ENCODE data around the gene IL1A. TPM values are rescaled to one million over a fixed set of nuclear protein-coding genes. Genes with fewer than 3 reads are reported as not detected.

The IL1A gene
- polyA plus RNA-seq, 2 donors = 17.4 to 30.0 TPM

GRCh38 chr2:112772322-112772721, 12.0 kb downstream of the IL1A start:
- no peaks in the 10 kb centered on the region for H3K36me3 ChIP-seq (ENCODE audit: control insufficient read depth in 2 of 2, insufficient read depth in 2 of 2, low read length in 1 of 2)
- no peaks in the 10 kb centered on the region for H3K9me3 ChIP-seq (ENCODE audit: control insufficient read depth in 2 of 2, insufficient read depth in 1 of 2, low read depth in 1 of 2, low read length in 1 of 2)
- no peaks in the 10 kb centered on the region for H3K4me1 ChIP-seq (ENCODE audit: control insufficient read depth in 2 of 2, insufficient read depth in 2 of 2, low read length in 1 of 2)
- H3K4me3 ChIP-seq (ENCODE audit: low read depth in 1 of 2, low read length in 2 of 2) = no peak overlapping the region
- H3K27ac ChIP-seq (ENCODE audit: low read depth in 2 of 2, low read length in 1 of 2) = no peak overlapping the region
- H3K27me3 ChIP-seq (ENCODE audit: control insufficient read depth in 1 of 2, insufficient read depth in 2 of 2, low read length in 2 of 2) = no peaks in the 10 kb centered on the region
- 75 to 78% methylated on average over 4 of the region's 4 CpGs for WGBS, 2 donors

- Histone ChIP-seq H3K27me3 (ENCODE audit: control insufficient read depth in 1 of 2, insufficient read depth in 2 of 2, low read length in 2 of 2) (no peaks in the 10 kb centered on the region), H3K4me1 (ENCODE audit: control insufficient read depth in 2 of 2, insufficient read depth in 2 of 2, low read length in 1 of 2) (no peaks in the 10 kb centered on the region), H3K27ac (ENCODE audit: low read depth in 2 of 2, low read length in 1 of 2) (no peak overlapping the region), H3K4me3 (ENCODE audit: low read depth in 1 of 2, low read length in 2 of 2) (no peak overlapping the region), H3K36me3 (ENCODE audit: control insufficient read depth in 2 of 2, insufficient read depth in 2 of 2, low read length in 1 of 2) (no peaks in the 10 kb centered on the region), H3K9me3 (ENCODE audit: control insufficient read depth in 2 of 2, insufficient read depth in 1 of 2, low read depth in 1 of 2, low read length in 1 of 2) (no peaks in the 10 kb centered on the region)
- WGBS, 2 donors = 30 to 44% methylated on average over 1 of the region's 1 CpG
These were observed 15.9 kb downstream of the IL1A start for GRCh38 chr2:112768432-112768831.

- Histone ChIP-seq H3K9me3 (ENCODE audit: control insufficient read depth in 2 of 2, insufficient read depth in 1 of 2, low read depth in 1 of 2, low read length in 1 of 2) (no peaks in the 10 kb centered on the region), H3K27me3 (ENCODE audit: control insufficient read depth in 1 of 2, insufficient read depth in 2 of 2, low read length in 2 of 2) (no peaks in the 10 kb centered on the region), H3K4me1 (ENCODE audit: control insufficient read depth in 2 of 2, insufficient read depth in 2 of 2, low read length in 1 of 2) (no peaks in the 10 kb centered on the region), H3K4me3 (ENCODE audit: low read depth in 1 of 2, low read length in 2 of 2) (peak overlapping the region in 1 of 2 donors; percentile 31), H3K36me3 (ENCODE audit: control insufficient read depth in 2 of 2, insufficient read depth in 2 of 2, low read length in 1 of 2) (no peaks in the 10 kb centered on the region), H3K27ac (ENCODE audit: low read depth in 2 of 2, low read length in 1 of 2) (peak overlapping the region; percentile 41 to 60)
- WGBS, 2 donors = 49 to 55% methylated on average over 6 of the region's 6 CpGs
These were observed 16.5 kb downstream of the IL1A start for GRCh38 chr2:112767693-112768330.

GRCh38 chr2:112765251-112765650, 19.0 kb downstream of the IL1A start:
- no peaks in the 10 kb centered on the region for H3K36me3 ChIP-seq (ENCODE audit: control insufficient read depth in 2 of 2, insufficient read depth in 2 of 2, low read length in 1 of 2)
- H3K27me3 ChIP-seq (ENCODE audit: control insufficient read depth in 1 of 2, insufficient read depth in 2 of 2, low read length in 2 of 2) = no peaks in the 10 kb centered on the region
- H3K4me3 ChIP-seq (ENCODE audit: low read depth in 1 of 2, low read length in 2 of 2) = peak overlapping the region in 1 of 2 donors; percentile 89
- no peaks in the 10 kb centered on the region for H3K4me1 ChIP-seq (ENCODE audit: control insufficient read depth in 2 of 2, insufficient read depth in 2 of 2, low read length in 1 of 2)
- H3K27ac ChIP-seq (ENCODE audit: low read depth in 2 of 2, low read length in 1 of 2) = no peak overlapping the region
- no peaks in the 10 kb centered on the region for H3K9me3 ChIP-seq (ENCODE audit: control insufficient read depth in 2 of 2, insufficient read depth in 1 of 2, low read depth in 1 of 2, low read length in 1 of 2)
- 39 to 65% methylated on average over 4 of the region's 4 CpGs for WGBS, 2 donors

GRCh38 chr2:112764071-112765044, 19.9 kb downstream of the IL1A start, which contains the start of gene CKAP2L:
TSS of gene CKAP2L (minus strand) at chr2:112764609. CDS start at chr2:112764598, 11 bp downstream.
- Histone ChIP-seq H3K27ac (ENCODE audit: low read depth in 2 of 2, low read length in 1 of 2) (peak within 1 kb of the TSS; percentile 69 to 71), H3K27me3 (ENCODE audit: control insufficient read depth in 1 of 2, insufficient read depth in 2 of 2, low read length in 2 of 2) (no peaks in the 10 kb centered on the region), H3K36me3 (ENCODE audit: control insufficient read depth in 2 of 2, insufficient read depth in 2 of 2, low read length in 1 of 2) (no peaks in the 10 kb centered on the region), H3K9me3 (ENCODE audit: control insufficient read depth in 2 of 2, insufficient read depth in 1 of 2, low read depth in 1 of 2, low read length in 1 of 2) (no peaks in the 10 kb centered on the region), H3K4me1 (ENCODE audit: control insufficient read depth in 2 of 2, insufficient read depth in 2 of 2, low read length in 1 of 2) (no peaks in the 10 kb centered on the region), H3K4me3 (ENCODE audit: low read depth in 1 of 2, low read length in 2 of 2) (peak within 1 kb of the TSS; percentile 85 to 89)
- WGBS, 2 donors = 0 to 1% methylated on average over 76 to 79 of the region's 79 CpGs

GRCh38 chr2:112762276-112762675, 22.0 kb downstream of the IL1A start:
- no peaks in the 10 kb centered on the region for H3K4me1 ChIP-seq (ENCODE audit: control insufficient read depth in 2 of 2, insufficient read depth in 2 of 2, low read length in 1 of 2)
- no peak overlapping the region for H3K4me3 ChIP-seq (ENCODE audit: low read depth in 1 of 2, low read length in 2 of 2)
- no peak overlapping the region for H3K27ac ChIP-seq (ENCODE audit: low read depth in 2 of 2, low read length in 1 of 2)
- no peaks in the 10 kb centered on the region for H3K9me3 ChIP-seq (ENCODE audit: control insufficient read depth in 2 of 2, insufficient read depth in 1 of 2, low read depth in 1 of 2, low read length in 1 of 2)
- WGBS, 2 donors = 92 to 94% methylated on average over 4 of the region's 4 CpGs
- H3K27me3 ChIP-seq (ENCODE audit: control insufficient read depth in 1 of 2, insufficient read depth in 2 of 2, low read length in 2 of 2) = no peaks in the 10 kb centered on the region
- H3K36me3 ChIP-seq (ENCODE audit: control insufficient read depth in 2 of 2, insufficient read depth in 2 of 2, low read length in 1 of 2) = no peaks in the 10 kb centered on the region

GRCh38 chr2:112760149-112760548, 24.1 kb downstream of the IL1A start:
- Histone ChIP-seq H3K27me3 (ENCODE audit: control insufficient read depth in 1 of 2, insufficient read depth in 2 of 2, low read length in 2 of 2) (no peaks in the 10 kb centered on the region), H3K27ac (ENCODE audit: low read depth in 2 of 2, low read length in 1 of 2) (no peak overlapping the region), H3K4me1 (ENCODE audit: control insufficient read depth in 2 of 2, insufficient read depth in 2 of 2, low read length in 1 of 2) (no peaks in the 10 kb centered on the region), H3K36me3 (ENCODE audit: control insufficient read depth in 2 of 2, insufficient read depth in 2 of 2, low read length in 1 of 2) (no peaks in the 10 kb centered on the region), H3K9me3 (ENCODE audit: control insufficient read depth in 2 of 2, insufficient read depth in 1 of 2, low read depth in 1 of 2, low read length in 1 of 2) (no peaks in the 10 kb centered on the region), H3K4me3 (ENCODE audit: low read depth in 1 of 2, low read length in 2 of 2) (no peak overlapping the region)
- 78 to 89% methylated on average over 1 of the region's 1 CpG for WGBS, 2 donors

- peaks cover 0 to 3% of the 10 kb centered on the region in 2 donors for H3K36me3 ChIP-seq (ENCODE audit: control insufficient read depth in 2 of 2, insufficient read depth in 2 of 2, low read length in 1 of 2)
- H3K27ac ChIP-seq (ENCODE audit: low read depth in 2 of 2, low read length in 1 of 2) = no peak overlapping the region
- no peak overlapping the region for H3K4me3 ChIP-seq (ENCODE audit: low read depth in 1 of 2, low read length in 2 of 2)
- no peaks in the 10 kb centered on the region for H3K4me1 ChIP-seq (ENCODE audit: control insufficient read depth in 2 of 2, insufficient read depth in 2 of 2, low read length in 1 of 2)
- no peaks in the 10 kb centered on the region for H3K27me3 ChIP-seq (ENCODE audit: control insufficient read depth in 1 of 2, insufficient read depth in 2 of 2, low read length in 2 of 2)
- WGBS, 2 donors = 63 to 71% methylated on average over 2 of the region's 2 CpGs
- no peaks in the 10 kb centered on the region for H3K9me3 ChIP-seq (ENCODE audit: control insufficient read depth in 2 of 2, insufficient read depth in 1 of 2, low read depth in 1 of 2, low read length in 1 of 2)
These were observed 25.6 kb downstream of the IL1A start for GRCh38 chr2:112758711-112759110.

- Histone ChIP-seq H3K27me3 (ENCODE audit: control insufficient read depth in 1 of 2, insufficient read depth in 2 of 2, low read length in 2 of 2) (no peaks in the 10 kb centered on the region), H3K36me3 (ENCODE audit: control insufficient read depth in 2 of 2, insufficient read depth in 2 of 2, low read length in 1 of 2) (peaks cover 0 to 3% of the 10 kb centered on the region in 2 donors), H3K4me3 (ENCODE audit: low read depth in 1 of 2, low read length in 2 of 2) (no peak overlapping the region), H3K27ac (ENCODE audit: low read depth in 2 of 2, low read length in 1 of 2) (no peak overlapping the region), H3K4me1 (ENCODE audit: control insufficient read depth in 2 of 2, insufficient read depth in 2 of 2, low read length in 1 of 2) (no peaks in the 10 kb centered on the region), H3K9me3 (ENCODE audit: control insufficient read depth in 2 of 2, insufficient read depth in 1 of 2, low read depth in 1 of 2, low read length in 1 of 2) (no peaks in the 10 kb centered on the region)
- WGBS, 2 donors = 97 to 98% methylated on average over 3 of the region's 3 CpGs
These were observed 27.0 kb downstream of the IL1A start for GRCh38 chr2:112757265-112757664.

Data from esophagus (tissue), 2 donors.